Suprapubic skin (tissue), 4 donors: ENCODE data around the gene ETV5.

Experiments used
- CTCF ChIP-seq, 2 donors: fragments of 200-600 bp in 1 of 2; fragments of 450-650 bp in 1 of 2; sonication (generic) in 1 of 2; IDR thresholded peaks; one replicate each; pipeline ENCODE4 v1.5.1; 2016 to 2019; ENCODE audit warnings: antibody characterized with exemption in 2 of 2, mild to moderate bottlenecking in 1 of 2, moderate library complexity in 1 of 2
- POLR2A ChIP-seq, 2 donors: fragments of 450-650 bp; IDR thresholded peaks; one replicate each; pipeline ENCODE4 v1.6.1; 2017; ENCODE audit warnings: antibody characterized with exemption in 2 of 2, mild to moderate bottlenecking in 2 of 2, moderate library complexity in 2 of 2
- POLR2AphosphoS5 ChIP-seq, 3 donors: sonication (generic); formaldehyde crosslinking; IDR thresholded peaks; one replicate each; pipeline ENCODE4 v1.6.1; 2017; ENCODE audit warnings: antibody characterized with exemption in 3 of 3

GRCh38 chr3:186096290-186096689 is 12.6 kb downstream of the ETV5 start:
- no peak for TF ChIP-seq CTCF (IDR thresholded peaks at IDR 0.05)
- no peak for TF ChIP-seq POLR2A (IDR thresholded peaks at IDR 0.05)
- TF ChIP-seq POLR2AphosphoS5 (IDR thresholded peaks at IDR 0.05): no peak
